ENCODE data around the gene PCNX2. TPM values are rescaled to one million over a fixed set of nuclear protein-coding genes. Genes with fewer than 3 reads are reported as not detected.

Gene PCNX2
- total RNA-seq, 4 donors from 2014 or later, result 7.3 to 16.6 (median 12.7) TPM

DNA sequence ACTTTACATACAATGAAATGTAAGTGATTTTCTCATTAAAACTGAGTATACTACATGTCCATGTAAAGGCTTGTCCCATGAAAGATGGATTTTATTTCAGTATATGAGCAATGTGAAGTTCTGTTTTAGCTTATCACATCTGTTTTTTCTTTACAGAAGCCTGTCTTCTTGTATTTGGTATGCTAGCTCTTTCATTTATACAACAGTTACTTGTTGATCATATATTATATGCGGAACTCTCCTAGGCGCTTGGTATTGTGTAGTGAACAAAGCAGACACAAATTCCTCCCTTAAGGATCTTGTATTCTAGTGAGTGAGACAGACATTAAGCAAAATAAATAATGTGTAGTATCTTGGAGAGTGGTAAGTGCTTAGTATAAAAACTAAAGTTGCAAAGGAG is 42.6 kb upstream of the PCNX2 start:
- DNase-seq (ENCODE audit: low spot score), result no peak
- no peak for TF ChIP-seq CTCF (IDR thresholded peaks at IDR 0.05)
- ATAC-seq (ENCODE audit: low FRiP score), result no peak

GRCh38 chr1:233337505-233337904 is 42.0 kb upstream of the PCNX2 start:
- DNase-seq (ENCODE audit: low spot score) (no peak), ATAC-seq (ENCODE audit: low FRiP score) (no peak)
- TF ChIP-seq CTCF (IDR thresholded peaks at IDR 0.05), result no peak

- TF ChIP-seq CTCF (IDR thresholded peaks at IDR 0.05), result no peak
- no peak for ATAC-seq (ENCODE audit: low FRiP score)
- DNase-seq (ENCODE audit: low spot score), result no peak
These were observed 41.3 kb upstream of the PCNX2 start for GRCh38 chr1:233336554-233337456.

DNA sequence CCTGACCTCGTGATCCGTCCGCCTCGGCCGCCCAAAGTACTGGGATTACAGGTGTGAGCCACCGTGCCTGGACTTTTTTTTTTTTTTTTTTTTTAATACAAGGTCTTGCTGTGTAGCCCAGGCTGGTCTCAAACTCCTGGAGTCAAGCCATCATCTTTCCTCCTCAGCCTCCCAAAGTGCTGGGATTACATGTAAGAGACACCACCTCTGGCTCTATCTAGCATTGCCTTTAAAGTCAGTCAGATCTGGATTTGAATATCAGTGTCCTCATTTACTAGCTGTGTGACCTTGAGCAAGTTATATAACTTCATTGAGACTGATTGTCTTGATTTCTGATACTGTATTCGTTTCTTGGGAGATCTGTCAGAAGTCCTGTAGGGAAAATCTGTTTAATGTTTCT is 38.6 kb upstream of the PCNX2 start:
- ATAC-seq (ENCODE audit: low FRiP score) (no peak), DNase-seq (ENCODE audit: low spot score) (no peak)
- no peak for TF ChIP-seq CTCF (IDR thresholded peaks at IDR 0.05)

DNA sequence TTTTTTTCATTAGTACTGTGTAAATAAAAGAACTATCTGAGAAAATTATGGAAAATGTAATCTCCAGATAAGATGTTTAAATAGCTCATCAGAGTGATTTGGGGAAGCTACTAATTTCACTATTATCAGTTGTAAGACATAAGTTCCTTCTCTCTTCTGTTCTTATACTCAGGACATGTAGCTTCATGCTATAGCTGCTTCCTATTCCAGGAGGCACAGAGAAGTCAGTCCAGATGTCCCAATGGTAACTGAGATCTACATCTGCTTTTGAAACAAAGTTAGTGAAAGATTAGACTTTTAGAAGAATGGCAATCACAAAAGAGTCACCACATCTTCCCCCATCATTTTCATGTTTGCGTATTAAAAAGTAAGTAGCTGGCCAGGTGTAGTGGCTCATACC is 37.6 kb upstream of the PCNX2 start:
- no peak for ATAC-seq (ENCODE audit: low FRiP score)
- no peak for TF ChIP-seq CTCF (IDR thresholded peaks at IDR 0.05)
- DNase-seq (ENCODE audit: low spot score), result no peak

DNA sequence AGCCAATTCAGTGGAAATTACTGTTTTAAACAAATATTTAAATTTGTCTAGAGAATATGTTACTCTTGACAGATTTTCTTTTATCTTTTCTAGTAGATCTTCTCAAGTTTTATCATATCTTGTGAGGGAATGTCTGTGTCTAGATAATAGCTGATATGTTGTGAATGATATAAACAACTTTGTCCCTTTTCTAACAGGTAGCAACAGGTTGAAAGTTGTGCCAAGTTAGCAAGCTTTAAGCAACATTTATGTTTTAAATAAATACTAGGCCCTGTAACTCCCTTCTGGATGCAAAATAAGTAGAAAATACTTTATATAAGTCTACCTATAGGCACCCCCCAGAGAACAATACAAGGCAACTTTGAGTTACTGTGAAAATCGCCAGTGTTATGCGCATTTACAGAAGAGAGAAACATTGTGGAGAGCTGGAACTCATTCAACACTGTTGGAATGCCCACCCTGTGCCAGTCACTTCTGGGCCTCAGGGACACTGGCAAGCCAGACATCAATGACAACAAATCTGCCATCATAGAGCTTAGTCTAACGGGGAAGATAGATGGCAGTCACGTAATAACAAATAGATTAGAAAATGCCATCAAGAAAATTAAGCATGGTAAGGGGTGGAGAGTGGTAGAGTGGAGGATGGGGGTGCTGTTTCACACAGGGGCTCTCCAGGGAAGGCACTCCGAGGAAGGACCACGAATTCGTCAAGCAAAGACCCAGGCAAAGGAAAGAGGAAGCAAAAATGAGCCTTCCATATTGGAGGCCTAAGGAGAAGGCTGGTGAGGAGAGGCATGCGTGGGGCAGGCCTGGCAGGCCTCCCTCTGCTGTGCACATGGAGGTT is 36.4 kb upstream of the PCNX2 start:
- DNase-seq (ENCODE audit: low spot score) (no peak), ATAC-seq (ENCODE audit: low FRiP score) (no peak)
- TF ChIP-seq CTCF (IDR thresholded peaks at IDR 0.05), result no peak
